Activated T-cell treated with anti-CD3 and anti-CD28 coated beads for 48 hours (primary cell): ENCODE results near the gene RILP.
"Not testable (repeated sequence)": the region's sequence is repeated elsewhere in the genome, so short reads cannot be mapped to it uniquely, and the experiment has no call there.

ENCODE experiments used
- DNase-seq: peaks from one replicate; pipeline ENCODE4 v3.0.0-alpha.2; 2020; ENCODE audit warnings: low read depth

RILP gene

GRCh38 chr17:1649844-1650501, at the start of gene RILP:
RILP (minus strand) TSS chr17:1649866; CDS start chr17:1649804, 62 bp downstream.
- no peak for DNase-seq

- no peak for DNase-seq
These were observed 48.0 kb upstream of the RILP start for GRCh38 chr17:1697681-1698080.

GRCh38 chr17:1695365-1695764, 45.7 kb upstream of the RILP start:
- DNase-seq = no peak

GRCh38 chr17:1693339-1693738, 43.7 kb upstream of the RILP start:
- DNase-seq = no peak

- no peak for DNase-seq
These were observed 41.0 kb upstream of the RILP start for GRCh38 chr17:1690544-1691221.

GRCh38 chr17:1688405-1688804, 38.7 kb upstream of the RILP start:
- DNase-seq = not testable (repeated sequence)

- DNase-seq = no peak
These were observed 36.4 kb upstream of the RILP start for GRCh38 chr17:1686086-1686485.

- DNase-seq = peak; percentile 96
These were observed 34.9 kb upstream of the RILP start, which contains the start of gene PRPF8 for GRCh38 chr17:1684378-1685189. PRPF8 (minus strand) TSS chr17:1684867; CDS start chr17:1684571, 296 bp downstream.

GRCh38 chr17:1683459-1683858, 33.8 kb upstream of the RILP start:
- no peak for DNase-seq

GRCh38 chr17:1676401-1676800, 26.7 kb upstream of the RILP start:
- DNase-seq = no peak

GRCh38 chr17:1673041-1673785, 23.5 kb upstream of the RILP start:
- DNase-seq = no peak

GRCh38 chr17:1663934-1664333, 14.3 kb upstream of the RILP start:
- not testable (repeated sequence) for DNase-seq

GRCh38 chr17:1661045-1661444, 11.4 kb upstream of the RILP start:
- DNase-seq = no peak

- DNase-seq = no peak
These were observed 8.4 kb upstream of the RILP start for GRCh38 chr17:1658100-1658499.

GRCh38 chr17:1653735-1654134, 4.1 kb upstream of the RILP start:
- no peak for DNase-seq

- DNase-seq = not testable (repeated sequence)
These were observed 3.1 kb upstream of the RILP start for GRCh38 chr17:1652794-1653193.

GRCh38 chr17:1651559-1651844, 1.8 kb upstream of the RILP start:
- DNase-seq = no peak

- no peak for DNase-seq
These were observed 1.3 kb upstream of the RILP start for GRCh38 chr17:1650731-1651558.

GRCh38 chr17:1648963-1649843, 463 bp downstream of the RILP start:
- peak; percentile 94 for DNase-seq

GRCh38 chr17:1648173-1648962, 1.3 kb downstream of the RILP start:
- no peak for DNase-seq
